Dedifferentiated amniotic fluid mesenchymal stem cell (primary cell): Measurements from ENCODE around the gene ZNF253.
"Not testable (repeated sequence)": the region's sequence is repeated elsewhere in the genome, so short reads cannot be mapped to it uniquely, and the experiment has no call there.

Experiments
- DNase-seq: peaks from one replicate; pipeline ENCODE4 v3.0.0-alpha.2; 2016; ENCODE audit errors: extremely low spot score

The ZNF253 gene

GRCh38 chr19:19865750-19866610, at the start of gene ZNF253:
Gene ZNF253 (plus strand): TSS chr19:19865882. CDS start chr19:19865997, 115 bp downstream.
- DNase-seq: peak; percentile 98

GRCh38 chr19:19816679-19817078, 49.0 kb upstream of the ZNF253 start:
- DNase-seq: no peak

- no peak for DNase-seq
Measured at GRCh38 chr19:19817357-19817756, 48.3 kb upstream of the ZNF253 start.

GRCh38 chr19:19820774-19821320, 44.8 kb upstream of the ZNF253 start:
- no peak for DNase-seq

- peak; percentile 98 for DNase-seq
Measured at GRCh38 chr19:19821366-19821951, 44.2 kb upstream of the ZNF253 start, which contains the start of gene ZNF506. Gene ZNF506 (minus strand): TSS chr19:19821750. CDS start chr19:19821603, 147 bp downstream.

GRCh38 chr19:19821976-19822375, 43.7 kb upstream of the ZNF253 start:
- not testable (repeated sequence) for DNase-seq

GRCh38 chr19:19823916-19824315, 41.8 kb upstream of the ZNF253 start:
- DNase-seq: no peak

GRCh38 chr19:19826875-19827274, 38.8 kb upstream of the ZNF253 start:
- no peak for DNase-seq

GRCh38 chr19:19835560-19836038, 30.1 kb upstream of the ZNF253 start:
- no peak for DNase-seq

GRCh38 chr19:19847781-19848180, 17.9 kb upstream of the ZNF253 start:
- DNase-seq: no peak

- no peak for DNase-seq
Measured at GRCh38 chr19:19849056-19849455, 16.6 kb upstream of the ZNF253 start.

GRCh38 chr19:19851740-19852139, 13.9 kb upstream of the ZNF253 start:
- not testable (repeated sequence) for DNase-seq

GRCh38 chr19:19858751-19859150, 6.9 kb upstream of the ZNF253 start:
- DNase-seq: no peak

- no peak for DNase-seq
Measured at GRCh38 chr19:19860756-19861390, 4.8 kb upstream of the ZNF253 start.

- no peak for DNase-seq
Measured at GRCh38 chr19:19866611-19867248, 1.0 kb downstream of the ZNF253 start.

- DNase-seq: not testable (repeated sequence)
Measured at GRCh38 chr19:19870086-19870485, 4.4 kb downstream of the ZNF253 start.

GRCh38 chr19:19871932-19872331, 6.2 kb downstream of the ZNF253 start:
- no peak for DNase-seq

- DNase-seq: no peak
Measured at GRCh38 chr19:19873381-19873780, 7.7 kb downstream of the ZNF253 start.

- DNase-seq: no peak
Measured at GRCh38 chr19:19877724-19878123, 12.0 kb downstream of the ZNF253 start.

GRCh38 chr19:19884583-19884982, 18.9 kb downstream of the ZNF253 start:
- no peak for DNase-seq

GRCh38 chr19:19892055-19892941, 26.6 kb downstream of the ZNF253 start:
- DNase-seq: not testable (repeated sequence)
